PC-9 (cell line): Measurements from ENCODE around the gene MYCN. TPM values are rescaled to one million over a fixed set of nuclear protein-coding genes. Genes with fewer than 3 reads are reported as not detected.

ENCODE experiments used
- BruUV-seq: library from RNA; stranded (reverse); fragments of 400-500 nt; replicated peaks from 2 replicates; lab custom pipeline; 2021; lab: Mats Ljungman, UMichigan
- CTCF ChIA-PET: fragments of 300-600 bp; sonication (Branson Sonifier 250); formaldehyde crosslinking; loops from one replicate; lab custom pipeline; 2022; ENCODE audit warnings: antibody characterized with exemption; lab: Charles Lee
- POLR2A ChIA-PET: fragments of 300-600 bp; sonication (Branson Sonifier 250); formaldehyde crosslinking; loops from one replicate; lab custom pipeline; 2022; ENCODE audit warnings: antibody characterized with exemption; ENCODE audit not compliant: unreplicated experiment; lab: Charles Lee
- DNase-seq, 2 experiments: peaks; one replicate each; pipeline versions ENCODE4 v3.0.0 to v3.0.0-alpha.2; 2015 to 2022; ENCODE audit warnings: mixed read lengths in 1 of 2
- H2AFZ ChIP-seq: fragments of 200-600 bp; sonication (generic); 2 replicates; pipeline ENCODE4 v1.8.1; 2017; ENCODE audit warnings: antibody characterized with exemption
- H3F3A ChIP-seq: fragments of 200-600 bp; sonication (generic); 2 replicates; pipeline ENCODE4 v1.8.1; 2017; ENCODE audit warnings: antibody characterized with exemption, mild to moderate bottlenecking, low read depth; ENCODE audit not compliant: insufficient read depth
- H3K27ac ChIP-seq: fragments of 200-600 bp; sonication (generic); 2 replicates; pipeline ENCODE4 v1.6.1; 2016; ENCODE audit warnings: mixed run types
- H3K27me3 ChIP-seq: fragments of 200-600 bp; sonication (generic); 2 replicates; pipeline ENCODE4 v1.6.1; 2016; ENCODE audit warnings: low read depth, mixed run types; ENCODE audit not compliant: insufficient read depth
- H3K36me3 ChIP-seq: fragments of 200-600 bp; sonication (generic); 2 replicates; pipeline ENCODE4 v1.6.1; 2016; ENCODE audit warnings: low read depth, mixed run types
- H3K4me1 ChIP-seq: fragments of 200-600 bp; sonication (generic); replicated peaks from 2 replicates; pipeline ENCODE4 v1.6.1; 2016; ENCODE audit warnings: mixed run types; ENCODE audit not compliant: insufficient read depth
- H3K4me2 ChIP-seq: fragments of 200-600 bp; sonication (generic); 2 replicates; pipeline ENCODE4 v1.6.1; 2017; ENCODE audit warnings: mixed run types
- H3K4me3 ChIP-seq: fragments of 200-600 bp; sonication (generic); 2 replicates; pipeline ENCODE4 v1.6.1; 2016; ENCODE audit warnings: mixed run types
- H3K79me2 ChIP-seq: fragments of 200-600 bp; sonication (generic); 2 replicates; pipeline ENCODE4 v1.6.1; 2017; ENCODE audit warnings: low read depth, mixed run types
- H3K9me2 ChIP-seq: fragments of 200-600 bp; sonication (generic); 2 replicates; pipeline ENCODE4 v1.8.1; 2017; ENCODE audit warnings: mild to moderate bottlenecking; ENCODE audit not compliant: insufficient read depth
- H3K9me3 ChIP-seq: fragments of 200-600 bp; sonication (generic); 2 replicates; pipeline ENCODE4 v1.8.1; 2016; ENCODE audit warnings: low read depth; ENCODE audit not compliant: insufficient read depth
- H4K20me1 ChIP-seq: fragments of 200-600 bp; sonication (generic); 2 replicates; pipeline ENCODE4 v1.8.1; 2017; ENCODE audit not compliant: insufficient read depth
- EZH2 ChIP-seq: fragments of 200-600 bp; sonication (generic); IDR thresholded peaks from 2 replicates; pipeline ENCODE4 v1.8.0; 2017; ENCODE audit warnings: antibody characterized with exemption, low read depth
- intact Hi-C: fragments of 100-400 bp; cut with micrococcal nuclease; formaldehyde crosslinking; loops from one replicate; pipeline ENCODE4 v1.10.0; 2022; ENCODE audit not compliant: unreplicated experiment
- total RNA-seq: library from RNA; stranded (reverse); gene quantifications from 2 replicates; pipeline ENCODE4 v1.2.3, GENCODE V29; 2021
- TF ChIP-seq, protein P1 (sequence below): fragments of 200-600 bp; sonication (generic); conservative IDR thresholded peaks from 2 replicates; pipeline ENCODE4 v1.6.1; 2017; ENCODE audit warnings: mixed run types, antibody characterized with exemption, mild to moderate bottlenecking, moderate library complexity

The MYCN gene
- total RNA-seq, 1 experiment from 2014 or later = not detected

DNA sequence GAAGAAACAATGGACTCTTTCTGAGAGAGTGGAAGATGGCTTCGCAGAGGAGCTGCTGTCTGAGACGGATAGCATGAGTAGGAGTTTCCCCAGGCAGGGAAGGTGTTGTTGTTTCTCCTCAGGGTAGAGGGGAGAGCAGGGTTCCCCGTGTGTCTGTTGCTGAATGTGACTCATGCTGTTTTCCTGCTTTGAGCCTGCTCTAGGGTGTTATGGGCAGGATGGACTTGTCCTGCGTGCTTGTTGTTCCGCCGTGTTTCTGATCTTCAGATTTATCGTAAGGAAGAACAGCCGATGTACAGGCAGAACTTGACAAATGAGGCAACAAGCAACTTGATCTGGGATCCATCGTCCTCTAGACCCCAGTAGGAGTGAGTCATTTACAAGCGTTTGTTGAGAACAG, 19.7 kb upstream of the MYCN start:
- H2AFZ ChIP-seq = no peak overlapping the region

DNA sequence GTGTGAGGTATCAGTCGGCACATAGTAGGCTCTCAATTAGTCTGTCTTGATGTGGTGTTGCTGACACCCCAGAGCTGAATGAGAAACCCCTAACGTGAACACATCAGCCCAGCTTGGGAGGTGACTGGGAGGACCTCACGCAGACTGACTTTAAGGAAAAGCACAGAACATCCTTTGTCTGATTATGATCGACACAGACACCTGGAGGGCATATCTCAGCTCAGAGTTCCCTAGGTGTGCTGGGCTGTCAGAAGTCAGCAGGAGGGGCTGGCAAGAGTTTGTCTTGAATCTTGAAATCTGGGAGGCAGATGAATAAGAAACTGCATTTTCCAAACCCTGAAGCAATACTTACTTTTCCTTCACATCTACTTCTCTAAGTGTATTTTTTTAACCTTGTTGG, 16.8 kb upstream of the MYCN start:
- Histone ChIP-seq H2AFZ (no peak overlapping the region), H3K79me2 (no peaks in the 10 kb centered on the region), H4K20me1 (no peaks in the 10 kb centered on the region), H3K27ac (no peak overlapping the region), H3K9me3 (peaks cover 3% of the 10 kb centered on the region; the same call in 1 of the 2 replicates), H3K9me2 (no peaks in the 10 kb centered on the region), H3K4me1 (no peaks in the 10 kb centered on the region), H3K27me3 (peaks cover 74% of the 10 kb centered on the region), H3K36me3 (no peaks in the 10 kb centered on the region), H3K4me2 (no peak overlapping the region), H3K4me3 (no peak overlapping the region), H3F3A (no peaks in the 10 kb centered on the region)
- TF ChIP-seq, protein P1, sequence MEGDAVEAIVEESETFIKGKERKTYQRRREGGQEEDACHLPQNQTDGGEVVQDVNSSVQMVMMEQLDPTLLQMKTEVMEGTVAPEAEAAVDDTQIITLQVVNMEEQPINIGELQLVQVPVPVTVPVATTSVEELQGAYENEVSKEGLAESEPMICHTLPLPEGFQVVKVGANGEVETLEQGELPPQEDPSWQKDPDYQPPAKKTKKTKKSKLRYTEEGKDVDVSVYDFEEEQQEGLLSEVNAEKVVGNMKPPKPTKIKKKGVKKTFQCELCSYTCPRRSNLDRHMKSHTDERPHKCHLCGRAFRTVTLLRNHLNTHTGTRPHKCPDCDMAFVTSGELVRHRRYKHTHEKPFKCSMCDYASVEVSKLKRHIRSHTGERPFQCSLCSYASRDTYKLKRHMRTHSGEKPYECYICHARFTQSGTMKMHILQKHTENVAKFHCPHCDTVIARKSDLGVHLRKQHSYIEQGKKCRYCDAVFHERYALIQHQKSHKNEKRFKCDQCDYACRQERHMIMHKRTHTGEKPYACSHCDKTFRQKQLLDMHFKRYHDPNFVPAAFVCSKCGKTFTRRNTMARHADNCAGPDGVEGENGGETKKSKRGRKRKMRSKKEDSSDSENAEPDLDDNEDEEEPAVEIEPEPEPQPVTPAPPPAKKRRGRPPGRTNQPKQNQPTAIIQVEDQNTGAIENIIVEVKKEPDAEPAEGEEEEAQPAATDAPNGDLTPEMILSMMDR = no peak
- TF ChIP-seq EZH2 = no peak
- ChIA-PET POLR2A (no interaction called here), CTCF (no interaction called here)
- no peak for DNase-seq
- no TSS peak for BruUV-seq
- intact Hi-C loops = no loop called here

More for the DNA sequence above, 19.7 kb upstream of the MYCN start:
- H3K4me1 ChIP-seq = no peaks in the 10 kb centered on the region
- peaks cover 2% of the 10 kb centered on the region; the same call in 1 of the 2 replicates for H3K9me3 ChIP-seq
- H4K20me1 ChIP-seq = no peaks in the 10 kb centered on the region
- H3K4me3 ChIP-seq = no peak overlapping the region
- no peaks in the 10 kb centered on the region for H3K9me2 ChIP-seq
- no peak for TF ChIP-seq EZH2
- TF ChIP-seq, protein P1 = no peak
- intact Hi-C loops = no loop called here
- CTCF ChIA-PET = no interaction called here
- H3K4me2 ChIP-seq = no peak overlapping the region
- H3K79me2 ChIP-seq = no peaks in the 10 kb centered on the region
- H3K27ac ChIP-seq = no peak overlapping the region
- H3F3A ChIP-seq = no peaks in the 10 kb centered on the region
- H3K27me3 ChIP-seq = peaks cover 69% of the 10 kb centered on the region
- DNase-seq = no peak
- POLR2A ChIA-PET = no interaction called here
- H3K36me3 ChIP-seq = no peaks in the 10 kb centered on the region
- BruUV-seq = no TSS peak

DNA sequence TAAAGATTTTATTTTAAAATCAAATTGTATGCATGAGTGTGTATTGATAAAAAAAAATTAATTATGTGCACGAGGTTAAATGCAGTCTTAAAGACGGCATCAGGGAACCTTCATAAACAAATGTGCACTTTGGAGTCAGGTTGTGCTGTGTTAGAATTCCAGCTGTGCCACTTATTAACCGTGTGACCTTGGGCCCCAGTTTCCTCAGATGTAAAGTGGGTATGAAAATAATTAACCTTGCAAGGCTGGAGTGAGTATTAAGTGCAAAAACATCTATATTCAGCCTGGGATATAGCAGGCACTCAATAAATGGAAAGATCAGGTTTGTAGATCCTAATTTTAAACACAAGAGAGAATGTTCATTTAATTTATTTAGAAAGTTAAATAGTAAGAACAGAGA, 14.5 kb upstream of the MYCN start:
- intact Hi-C loops = no loop called here
- Histone ChIP-seq H4K20me1 (no peaks in the 10 kb centered on the region), H3K9me3 (peaks cover 3% of the 10 kb centered on the region; the same call in 1 of the 2 replicates), H3K79me2 (no peaks in the 10 kb centered on the region), H2AFZ (no peak overlapping the region), H3K4me3 (no peak overlapping the region), H3K27ac (no peak overlapping the region), H3K4me2 (no peak overlapping the region), H3K36me3 (no peaks in the 10 kb centered on the region), H3K27me3 (peaks cover 67% of the 10 kb centered on the region), H3K4me1 (no peaks in the 10 kb centered on the region), H3K9me2 (no peaks in the 10 kb centered on the region), H3F3A (no peaks in the 10 kb centered on the region)
- CTCF ChIA-PET = no interaction called here
- POLR2A ChIA-PET = no interaction called here
- DNase-seq = no peak
- BruUV-seq = no TSS peak
- TF ChIP-seq EZH2 = no peak
- TF ChIP-seq, protein P1 = no peak
